Dermis blood vessel endothelial cell (primary cell): ENCODE measurements around the gene BCL7C. TPM values are rescaled to one million over a fixed set of nuclear protein-coding genes. Genes with fewer than 3 reads are reported as not detected.
"Not testable (repeated sequence)": the region's sequence is repeated elsewhere in the genome, so short reads cannot be mapped to it uniquely, and the experiment has no call there.

Source experiments
- DNase-seq: peaks from one replicate; pipeline ENCODE4 v3.0.0; 2010
- total RNA-seq: library from RNA; depleted of rRNA; stranded (reverse); fragments of >200 nt; gene quantifications from 2 replicates; pipeline ENCODE4 v1.2.3, GENCODE V29; 2014

Gene BCL7C
- total RNA-seq, 1 donor from 2014 or later: 58.0 TPM

GRCh38 chr16:30860729-30861128 is 33.1 kb downstream of the BCL7C start:
- DNase-seq: not testable (repeated sequence)

DNA sequence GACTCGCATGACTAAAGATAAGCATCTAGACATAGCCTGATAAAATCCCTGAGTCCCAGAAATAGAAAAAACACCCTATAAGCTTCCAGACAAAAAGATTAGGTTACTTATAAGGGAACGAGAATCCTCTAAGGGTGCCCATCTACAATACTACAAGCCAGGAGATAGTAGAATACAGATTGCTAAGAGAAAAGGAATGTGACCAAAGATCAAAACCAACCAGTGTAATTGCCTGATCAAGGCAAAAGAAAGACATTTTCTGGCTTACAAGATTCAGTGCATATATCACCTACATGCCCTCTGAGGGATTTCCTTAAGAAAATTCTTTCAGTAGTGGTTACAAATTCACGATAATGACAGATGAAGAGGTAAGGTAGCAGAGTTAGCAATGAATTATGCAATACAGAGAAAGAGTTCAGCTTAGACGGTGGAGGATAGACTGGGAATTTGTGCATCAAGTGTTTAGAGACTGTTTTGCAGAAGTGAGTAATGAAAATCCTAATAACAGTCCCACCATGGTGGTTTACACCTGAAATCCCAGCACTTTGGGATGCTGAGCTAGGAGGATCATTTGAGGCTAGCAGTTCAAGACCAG is 35.0 kb downstream of the BCL7C start:
- DNase-seq: no peak

GRCh38 chr16:30858111-30858495 is 35.8 kb downstream of the BCL7C start:
- DNase-seq: no peak

- DNase-seq: no peak
Measured at GRCh38 chr16:30853758-30854157, 40.1 kb downstream of the BCL7C start.

GRCh38 chr16:30850246-30850645 is 43.6 kb downstream of the BCL7C start:
- no peak for DNase-seq

DNA sequence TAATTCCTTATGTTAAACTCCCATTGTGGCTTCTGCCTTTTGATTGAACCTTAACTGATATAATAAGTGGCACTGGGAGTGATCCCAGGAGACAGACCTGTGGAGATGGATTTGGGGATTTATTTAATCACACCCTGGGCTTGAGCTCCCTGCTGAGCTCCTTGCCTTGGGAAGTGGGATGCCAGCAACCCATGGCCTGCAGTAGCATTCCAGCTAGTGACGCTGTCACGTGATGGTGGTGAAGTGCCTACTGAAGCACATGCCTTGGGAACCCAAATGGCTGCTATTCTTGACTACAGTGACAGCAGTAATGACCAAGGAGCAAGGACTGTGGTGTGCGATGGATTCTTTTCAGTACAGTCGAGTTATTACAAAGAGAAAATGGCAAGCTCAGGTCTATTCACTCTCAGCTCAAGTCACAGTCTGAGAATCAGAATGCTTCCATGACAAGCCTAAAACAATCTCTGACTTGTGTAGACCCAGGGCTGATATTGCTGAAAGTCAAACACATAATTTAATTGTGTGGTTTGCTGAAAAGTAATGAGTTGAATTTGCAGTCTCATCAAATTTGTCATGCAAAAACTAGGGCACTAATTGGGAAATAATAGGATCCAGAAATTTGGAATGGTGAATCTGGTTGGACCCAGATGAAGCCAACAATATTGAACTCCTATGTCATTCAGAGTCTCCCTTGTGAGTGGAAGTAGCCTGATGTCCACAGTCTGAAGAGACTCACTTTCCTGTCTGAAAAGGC is 47.1 kb downstream of the BCL7C start:
- DNase-seq: no peak

- peak; percentile 95 for DNase-seq
Measured at GRCh38 chr16:30844671-30845449, 49.0 kb downstream of the BCL7C start.

GRCh38 chr16:30844346-30844670 is 49.6 kb downstream of the BCL7C start:
- DNase-seq: no peak

DNA sequence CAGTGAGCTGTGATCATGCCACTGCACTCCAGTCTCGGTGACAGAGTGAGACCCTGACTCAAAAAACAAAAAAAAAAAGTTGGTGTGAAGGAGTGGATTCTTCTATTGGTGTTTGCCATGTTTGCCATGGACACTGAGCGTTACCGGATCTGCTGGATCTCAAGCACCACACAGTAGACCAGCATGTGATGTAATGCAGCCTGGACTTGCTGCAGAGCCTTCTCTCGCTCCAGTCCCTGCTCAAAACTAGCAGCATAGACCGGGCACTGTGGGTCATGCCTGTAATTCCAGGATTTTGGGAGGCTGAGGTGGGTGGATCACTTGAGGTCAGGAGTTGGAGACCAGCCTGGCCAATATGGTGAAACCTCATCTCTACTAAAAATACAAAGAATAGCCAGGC is 50.4 kb downstream of the BCL7C start:
- no peak for DNase-seq

GRCh38 chr16:30842971-30843370 is 50.9 kb downstream of the BCL7C start:
- no peak for DNase-seq

GRCh38 chr16:30841332-30841731 is 52.5 kb downstream of the BCL7C start:
- DNase-seq: no peak

- DNase-seq: no peak
Measured at GRCh38 chr16:30840611-30841010, 53.3 kb downstream of the BCL7C start.

DNA sequence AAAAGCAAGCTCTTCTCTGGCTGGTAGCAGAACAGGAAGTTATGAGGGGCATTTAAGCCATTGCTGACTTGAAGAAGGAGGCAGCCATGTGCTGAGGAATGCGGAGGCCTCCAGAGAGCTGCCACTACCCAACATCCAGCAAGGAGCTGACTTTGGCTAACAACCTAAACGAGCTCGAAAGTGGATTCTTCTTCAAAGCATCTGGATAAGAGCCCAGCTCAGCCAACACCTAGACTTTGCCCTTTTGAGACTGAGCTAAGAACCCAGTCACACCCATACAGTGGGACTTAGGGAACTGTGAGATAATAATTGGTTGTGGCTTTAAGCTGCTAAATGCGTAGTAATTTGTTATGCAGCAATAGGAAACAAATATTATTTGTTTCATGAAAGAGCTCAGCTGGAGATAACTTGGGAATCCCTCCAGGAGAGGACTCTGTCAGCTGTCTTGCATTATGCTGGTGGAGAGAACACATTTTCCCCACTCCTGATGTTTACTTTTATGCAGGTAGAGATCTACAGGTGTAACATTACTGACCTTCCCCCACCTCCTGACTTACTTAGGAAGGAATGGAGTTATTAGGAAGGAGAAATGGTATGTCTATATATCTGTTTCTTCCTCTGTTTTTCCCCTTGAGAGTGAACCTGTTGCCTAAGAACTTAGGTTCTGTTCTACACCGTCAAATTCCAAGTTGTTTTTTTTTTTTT is 54.2 kb downstream of the BCL7C start:
- DNase-seq: no peak

GRCh38 chr16:30838876-30839471 is 54.9 kb downstream of the BCL7C start:
- no peak for DNase-seq

GRCh38 chr16:30837904-30838303 is 56.0 kb downstream of the BCL7C start:
- DNase-seq: no peak

Other genes starting within 250 kb of the BCL7C start
- 8.0 and 14.4 TPM in 2 replicates for gene PRR14, start 243.1 kb downstream of the BCL7C start, total RNA-seq
- gene FBRS, start 235.6 kb downstream of the BCL7C start, total RNA-seq: 20.6 and 20.7 TPM in 2 replicates
- 44.1 and 69.1 TPM in 2 replicates for gene SRCAP, start 194.9 kb downstream of the BCL7C start, total RNA-seq
- gene PHKG2, start 145.7 kb downstream of the BCL7C start, total RNA-seq: 20.1 and 21.4 TPM in 2 replicates
- 0.93 and 1.2 TPM in 2 replicates for gene CFAP119, start 132.0 kb downstream of the BCL7C start, total RNA-seq
- gene RNF40, start 131.8 kb downstream of the BCL7C start, total RNA-seq: 64.5 and 100 TPM in 2 replicates
- gene ZNF629, start 106.9 kb downstream of the BCL7C start, total RNA-seq: 6.1 and 8.4 TPM in 2 replicates
- gene CTF1, start 2.5 kb upstream of the BCL7C start, total RNA-seq: 0.17 and 0.70 TPM in 2 replicates
- gene FBXL19, start 29.5 kb upstream of the BCL7C start, total RNA-seq: 21.8 and 26.7 TPM in 2 replicates
- gene ORAI3, start 55.0 kb upstream of the BCL7C start, total RNA-seq: 40.2 and 42.4 TPM in 2 replicates
- gene SETD1A, start 63.7 kb upstream of the BCL7C start, total RNA-seq: 2.6 and 5.3 TPM in 2 replicates
- 21.0 and 26.4 TPM in 2 replicates for gene HSD3B7, start 91.1 kb upstream of the BCL7C start, total RNA-seq
- gene STX1B, start 116.6 kb upstream of the BCL7C start, total RNA-seq: 0.51 and 0.70 TPM in 2 replicates
- gene STX4, start 139.5 kb upstream of the BCL7C start, total RNA-seq: 22.9 and 26.2 TPM in 2 replicates
- 7.3 and 9.0 TPM in 2 replicates for gene ZNF668, start 180.2 kb upstream of the BCL7C start, total RNA-seq
- 16.0 and 17.4 TPM in 2 replicates for gene ZNF646, start 180.3 kb upstream of the BCL7C start, total RNA-seq
- 0.88 and 2.0 TPM in 2 replicates for gene PRSS53, start 194.9 kb upstream of the BCL7C start, total RNA-seq
- gene VKORC1, start 200.7 kb upstream of the BCL7C start, total RNA-seq: 67.6 and 109 TPM in 2 replicates
- gene BCKDK, start 214.3 kb upstream of the BCL7C start, total RNA-seq: 18.4 and 36.2 TPM in 2 replicates
- 38.3 and 45.6 TPM in 2 replicates for gene KAT8, start 223.6 kb upstream of the BCL7C start, total RNA-seq
- gene PRSS8, start 241.7 kb upstream of the BCL7C start, total RNA-seq: not detected in 2 replicates